Activated T-cell treated with anti-CD3 and anti-CD28 coated beads for 24 hours (primary cell): ENCODE measurements around the gene ZNF543.
"Not testable (repeated sequence)": the region's sequence is repeated elsewhere in the genome, so short reads cannot be mapped to it uniquely, and the experiment has no call there.

Experiments used
- DNase-seq: peaks from one replicate; pipeline ENCODE4 v3.0.0-alpha.2; 2020; ENCODE audit warnings: low read depth

ZNF543 gene

GRCh38 chr19:57320180-57321084 is at the start of gene ZNF543:
Gene ZNF543 (plus strand): TSS chr19:57320472. CDS start chr19:57320854, 382 bp downstream.
- DNase-seq = peak; percentile 88

- DNase-seq = no peak
Observed at GRCh38 chr19:57271280-57271679, 49.0 kb upstream of the ZNF543 start.

GRCh38 chr19:57273014-57273413 is 47.3 kb upstream of the ZNF543 start:
- no peak for DNase-seq

GRCh38 chr19:57276430-57276829 is 43.8 kb upstream of the ZNF543 start:
- DNase-seq = no peak

GRCh38 chr19:57278481-57278880 is 41.8 kb upstream of the ZNF543 start:
- not testable (repeated sequence) for DNase-seq

- DNase-seq = peak; percentile 74
Observed at GRCh38 chr19:57279418-57280164, 40.7 kb upstream of the ZNF543 start.

GRCh38 chr19:57280165-57280961 is 39.9 kb upstream of the ZNF543 start, which contains the start of gene ZNF460:
Gene ZNF460 (plus strand): TSS chr19:57280485. CDS start chr19:57280807, 322 bp downstream.
- DNase-seq = peak; percentile 95

- no peak for DNase-seq
Observed at GRCh38 chr19:57280962-57281400, 39.3 kb upstream of the ZNF543 start.

GRCh38 chr19:57282011-57282643 is 38.1 kb upstream of the ZNF543 start:
- DNase-seq = no peak

- DNase-seq = no peak
Observed at GRCh38 chr19:57288373-57288772, 31.9 kb upstream of the ZNF543 start.

GRCh38 chr19:57290970-57291369 is 29.3 kb upstream of the ZNF543 start:
- DNase-seq = no peak

- no peak for DNase-seq
Observed at GRCh38 chr19:57292547-57292946, 27.7 kb upstream of the ZNF543 start.

- DNase-seq = no peak
Observed at GRCh38 chr19:57293719-57294118, 26.6 kb upstream of the ZNF543 start.

GRCh38 chr19:57302020-57302465 is 18.2 kb upstream of the ZNF543 start:
- no peak for DNase-seq

GRCh38 chr19:57302727-57303401 is 17.4 kb upstream of the ZNF543 start:
- no peak for DNase-seq

- DNase-seq = no peak
Observed at GRCh38 chr19:57305056-57305455, 15.2 kb upstream of the ZNF543 start.

- no peak for DNase-seq
Observed at GRCh38 chr19:57308514-57308913, 11.8 kb upstream of the ZNF543 start.

- no peak for DNase-seq
Observed at GRCh38 chr19:57310792-57311191, 9.5 kb upstream of the ZNF543 start.

GRCh38 chr19:57314146-57314545 is 6.1 kb upstream of the ZNF543 start:
- DNase-seq = no peak

- DNase-seq = no peak
Observed at GRCh38 chr19:57317503-57317902, 2.8 kb upstream of the ZNF543 start.

GRCh38 chr19:57319869-57320179 is 448 bp upstream of the ZNF543 start:
- DNase-seq = no peak
